OCI-LY1 (cell line): ENCODE data around the gene NSMCE4A.

Source experiments
- H2AFZ ChIP-seq: fragments of 200-600 bp; sonication (generic), shearing (Covaris generic); 2 replicates; pipeline ENCODE4 v1.6.0; 2014; ENCODE audit warnings: antibody characterized with exemption, mild to moderate bottlenecking, low read length
- H3F3A ChIP-seq: fragments of 200-600 bp; sonication (generic), shearing (Covaris generic); 2 replicates; pipeline ENCODE4 v1.6.0; 2014; ENCODE audit warnings: mild to moderate bottlenecking, antibody characterized with exemption, low read length, moderate library complexity; ENCODE audit not compliant: insufficient read depth
- H3K27ac ChIP-seq: fragments of 200-600 bp; sonication (generic); 2 replicates; pipeline ENCODE4 v1.5.1; 2014; ENCODE audit warnings: low read length, mixed run types, mild to moderate bottlenecking, low read depth; ENCODE audit not compliant: poor library complexity, severe bottlenecking
- H3K27me3 ChIP-seq: fragments of 200-600 bp; sonication (generic); 2 replicates; pipeline ENCODE4 v1.6.0; 2014; ENCODE audit warnings: antibody characterized with exemption, mild to moderate bottlenecking, low read length, moderate library complexity; ENCODE audit not compliant: insufficient read depth
- H3K36me3 ChIP-seq: fragments of 200-600 bp; sonication (generic); 2 replicates; pipeline ENCODE4 v1.6.1; 2014; ENCODE audit warnings: mild to moderate bottlenecking, antibody characterized with exemption, low read length, moderate library complexity, mixed read lengths; ENCODE audit not compliant: insufficient read depth
- H3K4me1 ChIP-seq: fragments of 200-600 bp; sonication (generic); 2 replicates; pipeline ENCODE4 v1.5.1; 2014; ENCODE audit warnings: mild to moderate bottlenecking, low read length, moderate library complexity; ENCODE audit not compliant: insufficient read depth, severe bottlenecking
- H3K4me2 ChIP-seq: fragments of 200-600 bp; sonication (generic), shearing (Covaris generic); 2 replicates; pipeline ENCODE4 v1.6.1; 2014; ENCODE audit warnings: low read length
- H3K4me3 ChIP-seq: fragments of 200-600 bp; sonication (generic); 2 replicates; pipeline ENCODE4 v1.5.1; 2014; ENCODE audit warnings: low read length, low read depth, mild to moderate bottlenecking, mixed read lengths; ENCODE audit not compliant: poor library complexity, severe bottlenecking
- H3K79me2 ChIP-seq: fragments of 200-600 bp; shearing (Covaris generic); 2 replicates; pipeline ENCODE4 v1.6.1; 2016; ENCODE audit warnings: mixed run types, low read length, mixed read lengths; ENCODE audit not compliant: insufficient read depth
- H3K9ac ChIP-seq: fragments of 200-600 bp; sonication (generic), shearing (Covaris generic); 2 replicates; pipeline ENCODE4 v1.6.1; 2014; ENCODE audit warnings: mild to moderate bottlenecking, low read length, mixed read lengths
- H3K9me2 ChIP-seq: fragments of 200-600 bp; sonication (generic), shearing (Covaris generic); 2 replicates; pipeline ENCODE4 v1.6.1; 2014; ENCODE audit warnings: low read depth, mild to moderate bottlenecking, low read length, mixed read lengths
- H3K9me3 ChIP-seq: fragments of 200-600 bp; shearing (Covaris generic); 2 replicates; pipeline ENCODE4 v1.6.1; 2014; ENCODE audit warnings: low read length, mixed read lengths
- H4K20me1 ChIP-seq: fragments of 200-600 bp; sonication (generic), shearing (Covaris generic); 2 replicates; pipeline ENCODE4 v1.6.0; 2016; ENCODE audit warnings: mild to moderate bottlenecking, low read length; ENCODE audit not compliant: insufficient read depth
- EZH2 ChIP-seq: fragments of 200-600 bp; sonication (generic), shearing (Covaris generic); IDR thresholded peaks from 2 replicates; pipeline ENCODE4 v1.8.0; 2017; ENCODE audit warnings: borderline replicate concordance, mixed run types, mild to moderate bottlenecking, antibody characterized with exemption, low read length, moderate library complexity, mixed read lengths
- TF ChIP-seq, protein P1 (sequence below): fragments of 200-600 bp; sonication (generic), shearing (Covaris generic); IDR thresholded peaks from 2 replicates; pipeline ENCODE4 v1.5.1; 2017; ENCODE audit warnings: mild to moderate bottlenecking, antibody characterized with exemption, low read length, moderate library complexity, mixed read lengths

NSMCE4A gene

GRCh38 chr10:122014652-122015248, 39.7 kb upstream of the NSMCE4A start:
- Histone ChIP-seq H3K9me2 (no peaks in the 10 kb centered on the region), H3K4me1 (no peaks in the 10 kb centered on the region), H3K9ac (no peak overlapping the region), H3F3A (no peaks in the 10 kb centered on the region), H3K4me2 (no peak overlapping the region), H3K27me3 (peaks cover 10% of the 10 kb centered on the region), H2AFZ (no peak overlapping the region), H3K79me2 (no peaks in the 10 kb centered on the region), H3K27ac (no peak overlapping the region), H3K36me3 (no peaks in the 10 kb centered on the region), H3K4me3 (no peak overlapping the region), H4K20me1 (no peaks in the 10 kb centered on the region), H3K9me3 (no peaks in the 10 kb centered on the region)
- TF ChIP-seq, protein P1, sequence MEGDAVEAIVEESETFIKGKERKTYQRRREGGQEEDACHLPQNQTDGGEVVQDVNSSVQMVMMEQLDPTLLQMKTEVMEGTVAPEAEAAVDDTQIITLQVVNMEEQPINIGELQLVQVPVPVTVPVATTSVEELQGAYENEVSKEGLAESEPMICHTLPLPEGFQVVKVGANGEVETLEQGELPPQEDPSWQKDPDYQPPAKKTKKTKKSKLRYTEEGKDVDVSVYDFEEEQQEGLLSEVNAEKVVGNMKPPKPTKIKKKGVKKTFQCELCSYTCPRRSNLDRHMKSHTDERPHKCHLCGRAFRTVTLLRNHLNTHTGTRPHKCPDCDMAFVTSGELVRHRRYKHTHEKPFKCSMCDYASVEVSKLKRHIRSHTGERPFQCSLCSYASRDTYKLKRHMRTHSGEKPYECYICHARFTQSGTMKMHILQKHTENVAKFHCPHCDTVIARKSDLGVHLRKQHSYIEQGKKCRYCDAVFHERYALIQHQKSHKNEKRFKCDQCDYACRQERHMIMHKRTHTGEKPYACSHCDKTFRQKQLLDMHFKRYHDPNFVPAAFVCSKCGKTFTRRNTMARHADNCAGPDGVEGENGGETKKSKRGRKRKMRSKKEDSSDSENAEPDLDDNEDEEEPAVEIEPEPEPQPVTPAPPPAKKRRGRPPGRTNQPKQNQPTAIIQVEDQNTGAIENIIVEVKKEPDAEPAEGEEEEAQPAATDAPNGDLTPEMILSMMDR: no peak
- no peak for TF ChIP-seq EZH2

- Histone ChIP-seq H3K27me3 (peaks cover 5% of the 10 kb centered on the region; the same call in 1 of the 2 replicates), H3K4me3 (no peak overlapping the region), H3K4me1 (no peaks in the 10 kb centered on the region), H3K9me3 (no peaks in the 10 kb centered on the region), H3K79me2 (no peaks in the 10 kb centered on the region), H3K36me3 (no peaks in the 10 kb centered on the region), H3K9ac (no peak overlapping the region), H3K9me2 (no peaks in the 10 kb centered on the region), H3K4me2 (no peak overlapping the region), H2AFZ (no peak overlapping the region), H4K20me1 (no peaks in the 10 kb centered on the region), H3K27ac (no peak overlapping the region), H3F3A (no peaks in the 10 kb centered on the region)
- TF ChIP-seq, protein P1: no peak
- TF ChIP-seq EZH2: no peak
Measured at GRCh38 chr10:122013311-122013780, 38.3 kb upstream of the NSMCE4A start.

GRCh38 chr10:122012731-122013130, 37.7 kb upstream of the NSMCE4A start:
- H3K9me2 ChIP-seq: no peaks in the 10 kb centered on the region
- TF ChIP-seq, protein P1: no peak
- no peak for TF ChIP-seq EZH2
- H3K4me3 ChIP-seq: no peak overlapping the region
- no peak overlapping the region for H3K9ac ChIP-seq
- H3K4me2 ChIP-seq: no peak overlapping the region
- H3K79me2 ChIP-seq: no peaks in the 10 kb centered on the region
- H3K36me3 ChIP-seq: no peaks in the 10 kb centered on the region
- H4K20me1 ChIP-seq: no peaks in the 10 kb centered on the region
- peaks cover 5% of the 10 kb centered on the region; the same call in 1 of the 2 replicates for H3K27me3 ChIP-seq
- no peaks in the 10 kb centered on the region for H3K4me1 ChIP-seq
- no peaks in the 10 kb centered on the region for H3K9me3 ChIP-seq
- H2AFZ ChIP-seq: no peak overlapping the region
- H3F3A ChIP-seq: no peaks in the 10 kb centered on the region
- no peak overlapping the region for H3K27ac ChIP-seq
